RWPE2 (cell line): ENCODE measurements around the gene KCNAB3.

Experiments
- ATAC-seq: fragments of 200-7000 bp; cut with Tn5 transposase; 3 replicates; pipeline ENCODE4 v1.9.1; 2021; ENCODE audit warnings: low read depth
- DNase-seq: peaks from one replicate; pipeline ENCODE4 v3.0.0-alpha.2; 2020; ENCODE audit warnings: low spot score
- H3K27ac ChIP-seq: fragments of 450-650 bp; 2 replicates; pipeline ENCODE4 v1.5.1; 2017; ENCODE audit warnings: mild to moderate bottlenecking; ENCODE audit not compliant: poor library complexity, severe bottlenecking
- H3K27me3 ChIP-seq: fragments of 250-450 bp; sonication (Bioruptor Pico); 2 replicates; pipeline ENCODE4 v1.5.1; 2021; ENCODE audit warnings: mild to moderate bottlenecking, moderate library complexity; ENCODE audit not compliant: insufficient read depth, poor library complexity, severe bottlenecking
- H3K36me3 ChIP-seq: fragments of 250-450 bp; sonication (Bioruptor Pico); 2 replicates; pipeline ENCODE4 v1.5.1; 2020; ENCODE audit warnings: low read depth, mild to moderate bottlenecking, moderate library complexity
- H3K4me1 ChIP-seq: fragments of 250-450 bp; sonication (Bioruptor Pico); 2 replicates; pipeline ENCODE4 v1.5.1; 2021; ENCODE audit warnings: mild to moderate bottlenecking, moderate library complexity; ENCODE audit not compliant: insufficient read depth, poor library complexity, severe bottlenecking
- H3K4me3 ChIP-seq: fragments of 250-450 bp; sonication (Bioruptor Pico); 2 replicates; pipeline ENCODE4 v1.5.1; 2021; ENCODE audit warnings: mild to moderate bottlenecking, moderate library complexity; ENCODE audit not compliant: severe bottlenecking
- H3K9me3 ChIP-seq: fragments of 250-450 bp; sonication (Bioruptor Pico); 2 replicates; pipeline ENCODE4 v1.5.1; 2021; ENCODE audit warnings: mild to moderate bottlenecking, moderate library complexity; ENCODE audit not compliant: severe bottlenecking
- CTCF ChIP-seq: fragments of 450-650 bp; IDR thresholded peaks from one replicate; pipeline ENCODE4 v1.5.1; 2017; ENCODE audit warnings: mild to moderate bottlenecking, moderate library complexity; ENCODE audit not compliant: poor library complexity, severe bottlenecking

KCNAB3 gene

GRCh38 chr17:7886227-7887037 lies 43.2 kb downstream of the KCNAB3 start:
- H3K36me3 ChIP-seq, result peaks cover 29% of the 10 kb centered on the region
- TF ChIP-seq CTCF, result no peak
- H3K4me1 ChIP-seq, result peaks cover 27% of the 10 kb centered on the region
- no peaks in the 10 kb centered on the region for H3K9me3 ChIP-seq
- H3K27me3 ChIP-seq, result no peaks in the 10 kb centered on the region
- DNase-seq (no peak), ATAC-seq (peak; percentile 3; the same call in 1 of the 3 replicates)
- H3K4me3 ChIP-seq, result peak overlapping the region; percentile 47
- peak overlapping the region; percentile 94 for H3K27ac ChIP-seq

GRCh38 chr17:7885367-7886226 lies 44.1 kb downstream of the KCNAB3 start:
- no peak for ATAC-seq
- Histone ChIP-seq H3K4me1 (peaks cover 27% of the 10 kb centered on the region), H3K27me3 (no peaks in the 10 kb centered on the region), H3K9me3 (no peaks in the 10 kb centered on the region), H3K27ac (peak overlapping the region; percentile 94), H3K36me3 (peaks cover 29% of the 10 kb centered on the region), H3K4me3 (peak overlapping the region; percentile 47)
- TF ChIP-seq CTCF, result no peak
- DNase-seq, result no peak

GRCh38 chr17:7884581-7885366 lies 44.9 kb downstream of the KCNAB3 start:
- no peak for DNase-seq
- Histone ChIP-seq H3K4me1 (peaks cover 27% of the 10 kb centered on the region), H3K27ac (peak overlapping the region; percentile 94)

GRCh38 chr17:7883781-7884386 lies 45.8 kb downstream of the KCNAB3 start:
- no peak for TF ChIP-seq CTCF
- peaks cover 21% of the 10 kb centered on the region for H3K4me1 ChIP-seq
- no peaks in the 10 kb centered on the region for H3K9me3 ChIP-seq
- DNase-seq, result no peak
- H3K27me3 ChIP-seq, result no peaks in the 10 kb centered on the region
- H3K4me3 ChIP-seq, result peak overlapping the region; percentile 12
- H3K36me3 ChIP-seq, result peaks cover 33% of the 10 kb centered on the region
- H3K27ac ChIP-seq, result peak overlapping the region; percentile 94
- ATAC-seq, result no peak

More at GRCh38 chr17:7884581-7885366, 44.9 kb downstream of the KCNAB3 start:
- no peak for ATAC-seq
- Histone ChIP-seq H3K27me3 (no peaks in the 10 kb centered on the region), H3K36me3 (peaks cover 29% of the 10 kb centered on the region), H3K4me3 (peak overlapping the region; percentile 47), H3K9me3 (no peaks in the 10 kb centered on the region)
- TF ChIP-seq CTCF, result no peak
